Measurements from ENCODE around the gene PRKACA.

DNA sequence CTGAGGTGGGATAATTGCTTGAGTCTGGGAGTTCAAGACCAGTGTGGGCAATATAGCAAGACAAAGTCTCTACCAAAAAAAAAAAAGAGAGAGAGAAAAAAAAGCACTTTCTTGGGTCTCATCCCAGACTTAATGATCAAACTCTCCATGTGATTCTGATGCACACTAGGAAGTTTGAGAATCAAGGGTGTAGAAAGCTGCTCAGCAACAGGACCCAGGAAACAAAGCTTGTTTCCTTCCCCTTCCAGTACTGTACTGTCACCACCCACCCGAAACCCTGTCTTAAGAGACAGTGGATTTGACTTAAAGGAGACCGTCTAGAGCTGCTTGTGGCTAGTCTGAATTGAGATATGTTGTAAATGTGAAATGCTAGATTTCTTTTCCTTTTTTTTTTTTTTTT lies 39.2 kb downstream of the PRKACA start:
- TF ChIP-seq, protein P1, sequence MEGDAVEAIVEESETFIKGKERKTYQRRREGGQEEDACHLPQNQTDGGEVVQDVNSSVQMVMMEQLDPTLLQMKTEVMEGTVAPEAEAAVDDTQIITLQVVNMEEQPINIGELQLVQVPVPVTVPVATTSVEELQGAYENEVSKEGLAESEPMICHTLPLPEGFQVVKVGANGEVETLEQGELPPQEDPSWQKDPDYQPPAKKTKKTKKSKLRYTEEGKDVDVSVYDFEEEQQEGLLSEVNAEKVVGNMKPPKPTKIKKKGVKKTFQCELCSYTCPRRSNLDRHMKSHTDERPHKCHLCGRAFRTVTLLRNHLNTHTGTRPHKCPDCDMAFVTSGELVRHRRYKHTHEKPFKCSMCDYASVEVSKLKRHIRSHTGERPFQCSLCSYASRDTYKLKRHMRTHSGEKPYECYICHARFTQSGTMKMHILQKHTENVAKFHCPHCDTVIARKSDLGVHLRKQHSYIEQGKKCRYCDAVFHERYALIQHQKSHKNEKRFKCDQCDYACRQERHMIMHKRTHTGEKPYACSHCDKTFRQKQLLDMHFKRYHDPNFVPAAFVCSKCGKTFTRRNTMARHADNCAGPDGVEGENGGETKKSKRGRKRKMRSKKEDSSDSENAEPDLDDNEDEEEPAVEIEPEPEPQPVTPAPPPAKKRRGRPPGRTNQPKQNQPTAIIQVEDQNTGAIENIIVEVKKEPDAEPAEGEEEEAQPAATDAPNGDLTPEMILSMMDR (IDR thresholded peaks at IDR 0.05): no peak
- TF ChIP-seq POLR2A (IDR thresholded peaks at IDR 0.05): no peak
